ENCODE results near the gene APLF.

- TF ChIP-seq CTBP1 (IDR thresholded peaks at IDR 0.05; ENCODE audit: borderline replicate concordance) (no peak), FOXK2 (IDR thresholded peaks at IDR 0.05) (no peak)
Observed at GRCh38 chr2:68590702-68591101, 123.3 kb downstream of the APLF start.
